SK-N-SH treated with all-trans-retinoic acid at 6 μM for 48 hours (cell line): ENCODE measurements around the gene RPL19.

Experiments
- CREB5 ChIP-seq: fragments of 250-450 bp; sonication (Bioruptor Pico); IDR thresholded peaks from 2 replicates; pipeline ENCODE4 v1.5.1; 2020; ENCODE audit warnings: low read depth, mild to moderate bottlenecking, moderate library complexity
- ISL1 ChIP-seq: fragments of 250-450 bp; sonication (Bioruptor Pico); IDR thresholded peaks from 2 replicates; pipeline ENCODE4 v2.1.2; 2022; ENCODE audit warnings: mild to moderate bottlenecking, moderate library complexity
- ZFP3 ChIP-seq: fragments of 250-450 bp; sonication (Bioruptor Pico); IDR thresholded peaks from 2 replicates; pipeline ENCODE4 v1.5.0; 2020; ENCODE audit warnings: mild to moderate bottlenecking, moderate library complexity
- ZNF8 ChIP-seq: fragments of 450-650 bp; formaldehyde crosslinking; IDR thresholded peaks from 2 replicates; pipeline ENCODE4 v1.5.0; 2020; ENCODE audit warnings: mild to moderate bottlenecking, moderate library complexity
- TF ChIP-seq, protein P1 (sequence below): fragments of 250-450 bp; sonication (Bioruptor Pico); IDR thresholded peaks from 2 replicates; pipeline ENCODE4 v1.8.0; 2020; ENCODE audit warnings: mild to moderate bottlenecking, moderate library complexity, borderline replicate concordance

GRCh38 chr17:39186481-39187002 lies 13.5 kb upstream of the RPL19 start:
- TF ChIP-seq, protein P1, sequence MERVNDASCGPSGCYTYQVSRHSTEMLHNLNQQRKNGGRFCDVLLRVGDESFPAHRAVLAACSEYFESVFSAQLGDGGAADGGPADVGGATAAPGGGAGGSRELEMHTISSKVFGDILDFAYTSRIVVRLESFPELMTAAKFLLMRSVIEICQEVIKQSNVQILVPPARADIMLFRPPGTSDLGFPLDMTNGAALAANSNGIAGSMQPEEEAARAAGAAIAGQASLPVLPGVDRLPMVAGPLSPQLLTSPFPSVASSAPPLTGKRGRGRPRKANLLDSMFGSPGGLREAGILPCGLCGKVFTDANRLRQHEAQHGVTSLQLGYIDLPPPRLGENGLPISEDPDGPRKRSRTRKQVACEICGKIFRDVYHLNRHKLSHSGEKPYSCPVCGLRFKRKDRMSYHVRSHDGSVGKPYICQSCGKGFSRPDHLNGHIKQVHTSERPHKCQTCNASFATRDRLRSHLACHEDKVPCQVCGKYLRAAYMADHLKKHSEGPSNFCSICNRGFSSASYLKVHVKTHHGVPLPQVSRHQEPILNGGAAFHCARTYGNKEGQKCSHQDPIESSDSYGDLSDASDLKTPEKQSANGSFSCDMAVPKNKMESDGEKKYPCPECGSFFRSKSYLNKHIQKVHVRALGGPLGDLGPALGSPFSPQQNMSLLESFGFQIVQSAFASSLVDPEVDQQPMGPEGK (CRISPR knock-in tag) = no peak
- TF ChIP-seq ISL1 (CRISPR knock-in tag) (no peak), ZNF8 (CRISPR knock-in tag) (no peak), ZFP3 (CRISPR knock-in tag) (no peak), CREB5 (CRISPR knock-in tag) (no peak)
